GM21423 (cell line): ENCODE results near the gene STAT5B.
A peak's percentile ranks its signal among the peaks of the same experiment; 100 is the strongest.
"Not testable (repeated sequence)": the region's sequence is repeated elsewhere in the genome, so short reads cannot be mapped to it uniquely, and the experiment has no call there.

Experiments
- ATAC-seq: cut with Tn5 transposase; IDR thresholded peaks from one replicate; pipeline ENCODE4 v1.9.1; 2021; ENCODE audit warnings: mild to moderate bottlenecking, moderate library complexity; ENCODE audit not compliant: unreplicated experiment

The STAT5B gene

GRCh38 chr17:42307362-42307927 lies 31.3 kb upstream of the STAT5B start:
- ATAC-seq, result no peak

DNA sequence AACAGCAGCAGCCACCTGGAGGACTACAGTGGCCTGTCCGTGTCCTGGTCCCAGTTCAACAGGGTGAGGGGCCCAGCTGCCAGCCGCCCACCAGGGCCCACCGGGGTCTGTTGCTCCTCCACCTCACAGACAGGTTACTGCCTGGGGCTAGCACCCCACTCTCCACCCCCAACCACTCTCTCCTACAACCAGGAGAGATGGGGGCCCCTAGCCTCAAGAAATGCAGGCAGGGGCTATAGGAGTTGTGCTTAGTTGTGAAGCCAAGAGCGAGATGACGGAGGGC lies 30.1 kb upstream of the STAT5B start:
- no peak for ATAC-seq

DNA sequence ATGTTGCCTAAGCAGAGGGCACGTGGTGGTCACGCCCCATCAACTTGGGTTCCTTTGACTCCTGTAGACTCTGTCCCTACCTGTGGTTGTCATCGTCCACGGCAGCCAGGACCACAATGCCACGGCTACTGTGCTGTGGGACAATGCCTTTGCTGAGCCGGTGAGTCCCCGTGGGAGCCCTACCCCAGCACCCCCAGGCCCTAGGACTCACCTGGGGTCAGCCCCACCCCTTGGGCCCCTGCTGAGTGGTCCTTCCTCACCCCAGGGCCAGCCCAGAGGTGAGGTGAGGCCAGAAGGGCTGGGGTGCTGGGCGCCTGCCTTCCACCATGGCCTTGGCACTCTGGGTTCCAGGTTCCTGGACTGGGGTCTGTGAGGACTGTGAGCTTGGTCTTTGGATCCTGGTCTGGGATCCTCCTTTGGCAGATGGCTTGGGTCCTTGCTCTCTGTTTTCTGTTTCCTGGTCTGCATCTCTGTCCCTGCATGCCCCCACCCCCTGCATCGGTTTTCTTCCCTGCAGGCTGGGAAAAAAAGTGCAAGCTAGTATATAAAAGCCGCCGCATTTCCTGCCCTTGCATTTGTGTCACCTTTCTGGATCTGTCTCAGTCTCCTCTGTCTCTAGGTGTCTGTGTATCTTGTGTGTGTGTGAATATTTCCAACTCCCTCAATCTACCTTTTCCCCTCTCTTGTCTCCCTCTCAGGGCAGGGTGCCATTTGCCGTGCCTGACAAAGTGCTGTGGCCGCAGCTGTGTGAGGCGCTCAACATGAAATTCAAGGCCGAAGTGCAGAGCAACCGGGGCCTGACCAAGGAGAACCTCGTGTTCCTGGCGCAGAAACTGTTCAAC lies 29.6 kb upstream of the STAT5B start:
- ATAC-seq, result no peak

DNA sequence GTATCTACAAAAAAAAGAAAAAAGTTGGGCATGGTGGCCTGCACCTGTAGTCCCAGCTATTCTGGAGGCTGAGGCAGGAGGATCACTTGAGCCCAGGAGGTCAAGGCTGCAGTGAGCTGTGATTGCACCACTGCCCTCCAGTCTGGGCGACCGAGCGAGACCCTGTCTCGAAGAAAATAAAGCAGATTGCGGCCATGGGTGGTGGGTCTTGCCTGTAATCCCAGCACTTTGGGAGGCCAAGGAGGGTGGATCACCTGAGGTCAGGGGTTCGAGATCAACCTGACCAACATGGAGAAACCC lies 28.8 kb upstream of the STAT5B start:
- not testable (repeated sequence) for ATAC-seq

DNA sequence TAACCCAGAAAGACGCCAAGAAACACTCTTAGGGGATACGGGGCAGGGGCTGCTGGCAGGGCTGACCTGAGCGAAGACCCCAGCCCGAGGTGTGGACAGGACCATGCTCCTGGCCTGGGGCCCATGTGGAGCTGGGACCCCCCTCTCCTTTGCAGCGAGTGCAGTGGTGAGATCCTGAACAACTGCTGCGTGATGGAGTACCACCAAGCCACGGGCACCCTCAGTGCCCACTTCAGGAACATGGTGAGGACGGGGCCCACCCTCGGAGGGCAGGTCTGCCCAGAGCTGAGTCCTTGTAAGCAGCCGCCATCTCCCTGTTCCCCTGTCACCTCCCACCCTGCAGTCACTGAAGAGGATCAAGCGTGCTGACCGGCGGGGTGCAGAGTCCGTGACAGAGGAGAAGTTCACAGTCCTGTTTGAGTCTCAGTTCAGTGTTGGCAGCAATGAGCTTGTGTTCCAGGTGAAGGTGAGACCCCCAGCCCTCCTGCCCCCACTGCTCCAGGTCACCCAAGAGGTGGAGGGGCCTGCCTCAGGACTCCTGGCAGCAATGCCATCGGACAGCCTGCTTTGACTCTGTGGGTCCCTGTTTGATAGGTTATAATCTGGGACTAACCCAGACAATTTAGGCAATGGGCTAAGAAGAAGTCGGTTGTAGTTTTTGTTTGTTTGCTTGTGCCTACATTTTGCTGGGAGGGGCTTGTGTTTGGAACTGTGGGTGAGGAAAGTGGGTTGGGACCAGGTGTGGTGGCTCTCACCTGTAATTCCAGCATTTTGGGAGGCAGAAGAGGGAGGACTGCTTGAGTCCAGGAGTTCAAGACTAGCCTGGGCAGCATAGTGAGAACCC lies 28.2 kb upstream of the STAT5B start:
- no peak for ATAC-seq

DNA sequence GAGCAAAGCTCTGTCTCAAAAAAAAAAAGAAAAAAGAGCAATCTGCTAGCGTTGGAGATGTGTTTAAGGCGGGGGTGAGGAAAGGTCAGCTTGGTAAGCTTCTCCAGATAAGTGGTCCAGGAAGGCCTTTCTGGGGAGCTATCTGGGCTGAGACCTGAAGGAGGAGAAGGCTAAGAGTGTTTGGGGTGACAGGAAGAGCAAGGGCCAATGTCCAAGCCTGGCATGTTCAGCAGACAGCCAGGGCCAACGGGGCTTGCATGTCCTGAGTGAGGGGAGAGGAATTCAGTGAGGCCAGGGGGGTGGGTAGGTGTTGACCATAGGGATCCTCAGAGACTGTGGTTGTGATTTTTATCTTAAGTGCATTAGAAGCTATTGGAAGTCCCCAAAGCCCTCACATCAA lies 27.5 kb upstream of the STAT5B start:
- no peak for ATAC-seq

GRCh38 chr17:42301022-42301421 lies 24.8 kb upstream of the STAT5B start:
- no peak for ATAC-seq

GRCh38 chr17:42299913-42300312 lies 23.7 kb upstream of the STAT5B start:
- not testable (repeated sequence) for ATAC-seq

- ATAC-seq, result not testable (repeated sequence)
Measured at GRCh38 chr17:42299361-42299760, 23.2 kb upstream of the STAT5B start.

GRCh38 chr17:42297775-42298174 lies 21.6 kb upstream of the STAT5B start:
- ATAC-seq, result not testable (repeated sequence)

DNA sequence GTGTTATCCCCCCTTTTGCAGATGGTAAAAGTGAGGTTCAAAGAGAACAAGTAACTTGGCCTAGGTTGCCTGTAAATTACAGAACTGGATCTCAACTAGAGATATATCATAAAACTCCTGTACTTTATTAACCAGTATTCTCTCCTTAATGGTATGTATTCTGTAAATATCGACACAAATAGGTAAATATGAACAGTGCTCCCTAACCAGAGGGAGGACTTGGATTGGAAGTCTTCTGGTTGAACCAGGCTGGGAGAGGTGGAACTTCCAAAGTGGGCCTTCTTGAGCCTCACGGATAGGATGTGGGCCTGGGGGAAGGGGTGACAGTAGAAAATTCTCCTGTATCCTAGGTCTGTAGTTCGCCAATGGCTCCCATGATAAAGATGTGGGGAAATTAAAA lies 19.8 kb upstream of the STAT5B start:
- no peak for ATAC-seq

- ATAC-seq, result no peak
Measured at GRCh38 chr17:42294469-42295398, 18.5 kb upstream of the STAT5B start.

DNA sequence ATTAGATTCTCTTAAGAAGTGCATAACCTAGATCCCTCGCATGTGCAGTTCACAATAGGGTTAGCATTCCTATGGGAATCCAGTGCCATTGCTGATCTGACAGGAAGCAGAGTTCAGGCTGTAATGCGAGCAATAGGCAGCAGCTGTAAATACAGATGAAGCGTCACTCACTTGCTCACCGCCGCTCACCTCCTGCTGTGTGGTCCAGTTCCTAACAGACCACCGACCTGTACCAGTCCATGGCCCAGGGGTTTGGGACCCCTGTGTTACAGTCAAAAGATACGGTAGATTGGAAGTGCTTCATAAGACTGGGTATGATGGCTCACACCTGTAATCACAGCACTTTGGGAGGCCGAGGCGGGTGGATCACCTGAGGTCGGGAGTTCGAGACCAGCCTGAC lies 14.9 kb upstream of the STAT5B start:
- ATAC-seq, result no peak

- ATAC-seq, result no peak
Measured at GRCh38 chr17:42290577-42290976, 14.4 kb upstream of the STAT5B start.

- ATAC-seq, result no peak
Measured at GRCh38 chr17:42289611-42290181, 13.5 kb upstream of the STAT5B start.

GRCh38 chr17:42288803-42289610 lies 12.8 kb upstream of the STAT5B start:
- peak; percentile 13 for ATAC-seq

- peak; percentile 45 for ATAC-seq
Measured at GRCh38 chr17:42287977-42288802, 12.0 kb upstream of the STAT5B start, which contains the start of gene STAT5A. TSS of gene STAT5A (plus strand) at chr17:42288498. CDS start at chr17:42289412, 914 bp downstream.

DNA sequence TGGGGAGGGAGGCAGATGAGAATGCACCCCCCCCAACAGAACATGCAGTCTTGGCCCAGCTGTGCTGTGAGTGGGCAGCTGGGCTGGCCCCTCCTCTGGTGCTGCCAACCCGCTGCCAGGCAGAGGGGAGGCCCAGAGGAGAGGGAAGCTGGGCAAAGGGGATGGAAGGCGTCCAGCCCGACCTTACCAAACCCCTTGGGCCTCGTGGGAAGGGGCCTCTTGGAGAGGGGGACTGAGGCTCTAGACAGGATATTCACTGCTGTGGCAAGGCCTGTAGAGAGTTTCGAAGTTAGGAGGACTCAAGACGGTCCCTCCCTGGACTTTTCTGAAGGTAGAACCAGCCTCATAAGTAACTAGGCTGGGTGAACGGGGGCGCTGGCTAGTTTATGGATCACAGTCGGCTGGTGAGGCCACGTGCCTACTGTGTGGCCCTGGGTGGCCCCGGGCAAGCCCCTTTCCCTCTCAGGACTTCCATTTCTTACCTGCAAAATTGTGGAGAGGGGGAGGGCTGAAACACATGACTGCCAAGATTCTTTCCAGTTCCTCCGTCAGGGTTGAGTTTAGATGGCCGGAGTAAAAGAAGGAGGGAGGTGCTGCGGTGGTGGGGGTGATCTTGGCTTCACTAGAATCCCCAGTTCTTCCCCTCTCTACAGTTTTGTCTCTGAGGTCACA lies 11.2 kb upstream of the STAT5B start:
- ATAC-seq, result peak; percentile 19
